ENCODE measurements around the gene CSNK2A2.

The CSNK2A2 gene

DNA sequence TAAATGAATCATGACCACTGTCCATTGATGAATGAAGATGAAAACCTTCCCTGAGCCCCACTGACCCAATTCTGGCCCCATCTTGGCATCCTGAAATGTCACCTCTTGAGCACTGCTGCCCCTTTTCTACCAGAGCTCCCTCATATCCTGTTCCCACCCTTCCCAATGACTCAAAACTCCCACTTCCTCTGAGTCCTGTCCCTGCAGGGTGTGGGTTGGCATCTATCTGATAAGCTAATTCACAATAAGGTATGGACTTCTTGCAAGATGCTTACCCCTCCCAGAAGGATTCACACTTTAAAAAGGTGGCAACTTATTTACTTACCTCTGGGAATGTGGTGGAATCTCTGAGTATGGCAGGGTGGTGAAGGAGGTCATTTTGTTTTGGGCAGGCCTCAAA is 13.3 kb upstream of the CSNK2A2 start:
- no peak for DNase-seq
- H3K9me3 ChIP-seq, result no peaks in the 10 kb centered on the region
- H3K27ac ChIP-seq, result no peak overlapping the region
- H3K4me3 ChIP-seq, result no peak overlapping the region
- H3K36me3 ChIP-seq, result no peaks in the 10 kb centered on the region
- TF ChIP-seq, protein P1, sequence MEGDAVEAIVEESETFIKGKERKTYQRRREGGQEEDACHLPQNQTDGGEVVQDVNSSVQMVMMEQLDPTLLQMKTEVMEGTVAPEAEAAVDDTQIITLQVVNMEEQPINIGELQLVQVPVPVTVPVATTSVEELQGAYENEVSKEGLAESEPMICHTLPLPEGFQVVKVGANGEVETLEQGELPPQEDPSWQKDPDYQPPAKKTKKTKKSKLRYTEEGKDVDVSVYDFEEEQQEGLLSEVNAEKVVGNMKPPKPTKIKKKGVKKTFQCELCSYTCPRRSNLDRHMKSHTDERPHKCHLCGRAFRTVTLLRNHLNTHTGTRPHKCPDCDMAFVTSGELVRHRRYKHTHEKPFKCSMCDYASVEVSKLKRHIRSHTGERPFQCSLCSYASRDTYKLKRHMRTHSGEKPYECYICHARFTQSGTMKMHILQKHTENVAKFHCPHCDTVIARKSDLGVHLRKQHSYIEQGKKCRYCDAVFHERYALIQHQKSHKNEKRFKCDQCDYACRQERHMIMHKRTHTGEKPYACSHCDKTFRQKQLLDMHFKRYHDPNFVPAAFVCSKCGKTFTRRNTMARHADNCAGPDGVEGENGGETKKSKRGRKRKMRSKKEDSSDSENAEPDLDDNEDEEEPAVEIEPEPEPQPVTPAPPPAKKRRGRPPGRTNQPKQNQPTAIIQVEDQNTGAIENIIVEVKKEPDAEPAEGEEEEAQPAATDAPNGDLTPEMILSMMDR (IDR thresholded peaks at IDR 0.05), result no peak
- no peaks in the 10 kb centered on the region for H3K4me1 ChIP-seq
- intact Hi-C loops (cut with DNase I; ENCODE audit: low total_unique reads), result no loop called here
- H3K27me3 ChIP-seq, result peaks cover 0 to 8% of the 10 kb centered on the region in 2 donors

DNA sequence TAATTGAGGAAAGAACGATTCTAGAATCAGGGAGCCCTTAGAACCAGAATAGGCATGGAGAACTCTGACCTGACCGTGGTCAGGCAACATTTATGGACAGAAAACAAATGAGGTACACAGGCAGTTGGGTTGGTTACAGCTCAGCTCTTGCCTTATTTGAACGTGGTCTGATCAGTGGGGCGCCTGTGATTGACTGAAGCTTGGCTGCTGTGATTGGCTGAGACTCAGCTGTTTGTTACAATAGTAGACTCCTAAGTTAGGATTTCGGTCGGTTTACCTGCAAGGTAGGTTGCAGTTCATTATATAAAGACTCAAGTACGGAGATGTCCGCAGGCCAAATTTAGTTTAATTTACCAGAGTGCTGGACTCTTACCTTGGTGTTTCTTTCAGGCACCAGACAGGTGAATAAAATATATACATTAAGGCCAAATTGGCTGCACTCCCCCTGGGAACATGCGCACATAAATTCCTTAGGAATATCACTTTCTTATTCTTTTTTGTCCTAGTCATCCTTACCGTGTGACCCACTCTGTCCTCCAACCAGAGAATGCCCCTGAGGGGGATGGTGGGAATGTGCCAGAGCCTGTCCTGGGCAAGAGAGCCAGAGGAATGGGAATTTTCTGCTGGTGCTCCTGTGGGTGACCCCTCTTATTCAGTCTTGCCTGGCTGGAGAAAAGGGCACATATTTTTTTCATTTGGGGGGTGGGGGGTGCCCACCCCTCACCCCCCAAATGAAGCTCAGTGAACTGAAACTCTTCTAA is 7.5 kb upstream of the CSNK2A2 start:
- Histone ChIP-seq H3K4me1 (no peaks in the 10 kb centered on the region), H3K27ac (no peak overlapping the region), H3K9me3 (no peaks in the 10 kb centered on the region), H3K36me3 (no peaks in the 10 kb centered on the region), H3K27me3 (peaks cover 0 to 26% of the 10 kb centered on the region in 2 donors), H3K4me3 (no peak overlapping the region)
- no peak for DNase-seq
- TF ChIP-seq, protein P1 (IDR thresholded peaks at IDR 0.05), result no peak
- intact Hi-C loops (cut with DNase I; ENCODE audit: low total_unique reads), result no loop called here

DNA sequence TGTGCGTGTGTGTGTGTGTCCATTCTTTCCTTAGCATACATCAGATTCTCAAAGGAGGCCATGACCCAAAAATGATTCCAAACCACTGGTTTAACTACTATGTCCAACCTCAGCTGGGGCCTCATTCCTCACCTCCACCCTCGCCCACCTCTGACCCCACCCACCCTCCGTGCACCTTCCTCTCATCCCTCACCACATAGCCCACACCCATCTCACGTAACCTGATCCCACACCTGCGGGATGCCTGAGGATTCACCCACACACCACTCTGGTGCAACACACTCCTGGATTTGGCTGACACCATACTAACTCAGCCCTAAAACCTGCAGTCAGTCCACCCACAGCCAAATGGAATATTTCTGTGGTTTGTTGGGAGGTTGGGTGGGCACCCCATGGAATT is 3.3 kb upstream of the CSNK2A2 start:
- TF ChIP-seq, protein P1 (IDR thresholded peaks at IDR 0.05), result no peak
- intact Hi-C loops (cut with DNase I; ENCODE audit: low total_unique reads), result no loop called here

DNA sequence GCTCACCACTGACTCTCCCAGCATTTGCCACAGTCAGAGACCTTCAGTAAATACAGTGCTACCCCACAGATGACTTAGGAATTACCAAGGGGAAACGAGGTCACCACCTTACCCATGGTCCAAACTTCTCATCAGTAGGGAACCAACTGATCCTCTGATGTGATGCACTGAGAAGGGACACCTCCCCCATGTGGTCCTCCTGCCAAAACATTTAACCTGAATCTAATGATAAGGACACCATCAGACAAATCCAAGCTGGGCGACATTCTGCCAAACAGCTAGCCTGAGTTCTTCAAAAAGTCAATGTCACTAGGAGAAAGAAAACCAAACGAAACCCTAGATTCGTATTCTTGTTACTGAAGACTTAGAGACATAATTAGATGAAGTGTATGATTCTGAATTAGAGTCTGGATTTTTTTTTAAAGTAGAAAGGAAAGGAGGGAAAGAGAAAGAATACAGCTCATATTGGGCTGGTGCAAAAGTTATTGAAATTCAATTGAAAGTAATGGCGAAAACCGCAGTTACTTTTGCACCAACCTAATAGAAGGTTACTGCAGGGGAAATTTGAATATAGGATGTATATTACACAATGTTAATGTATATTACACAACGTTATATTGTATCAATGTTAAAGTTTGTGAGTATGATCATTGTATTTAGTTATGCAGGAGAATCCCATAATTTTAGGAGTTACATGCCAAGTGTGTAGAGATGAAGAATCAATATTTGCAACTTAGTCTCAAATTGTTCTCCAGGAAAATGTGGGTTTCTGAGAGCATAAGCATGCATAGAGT is 2.3 kb upstream of the CSNK2A2 start:
- Histone ChIP-seq H3K4me3 (no peak overlapping the region), H3K9me3 (no peaks in the 10 kb centered on the region), H3K36me3 (peaks cover 0 to 13% (median 0%) of the 10 kb centered on the region in 3 donors), H3K27me3 (peaks cover 0 to 21% of the 10 kb centered on the region in 2 donors), H3K27ac (no peak overlapping the region), H3K4me1 (peaks cover 3 to 24% (median 16%) of the 10 kb centered on the region in 4 donors)
- no peak for DNase-seq
- TF ChIP-seq, protein P1 (IDR thresholded peaks at IDR 0.05), result no peak
- intact Hi-C loops (cut with DNase I; ENCODE audit: low total_unique reads), result no loop called here

More for the DNA sequence above, 3.3 kb upstream of the CSNK2A2 start:
- DNase-seq, result no peak
- Histone ChIP-seq H3K36me3 (peaks cover 0 to 4% (median 0%) of the 10 kb centered on the region in 3 donors), H3K4me3 (no peak overlapping the region), H3K9me3 (no peaks in the 10 kb centered on the region), H3K27me3 (peaks cover 0 to 21% of the 10 kb centered on the region in 2 donors), H3K27ac (no peak overlapping the region), H3K4me1 (peaks cover 3 to 19% (median 13%) of the 10 kb centered on the region in 4 donors)

DNA sequence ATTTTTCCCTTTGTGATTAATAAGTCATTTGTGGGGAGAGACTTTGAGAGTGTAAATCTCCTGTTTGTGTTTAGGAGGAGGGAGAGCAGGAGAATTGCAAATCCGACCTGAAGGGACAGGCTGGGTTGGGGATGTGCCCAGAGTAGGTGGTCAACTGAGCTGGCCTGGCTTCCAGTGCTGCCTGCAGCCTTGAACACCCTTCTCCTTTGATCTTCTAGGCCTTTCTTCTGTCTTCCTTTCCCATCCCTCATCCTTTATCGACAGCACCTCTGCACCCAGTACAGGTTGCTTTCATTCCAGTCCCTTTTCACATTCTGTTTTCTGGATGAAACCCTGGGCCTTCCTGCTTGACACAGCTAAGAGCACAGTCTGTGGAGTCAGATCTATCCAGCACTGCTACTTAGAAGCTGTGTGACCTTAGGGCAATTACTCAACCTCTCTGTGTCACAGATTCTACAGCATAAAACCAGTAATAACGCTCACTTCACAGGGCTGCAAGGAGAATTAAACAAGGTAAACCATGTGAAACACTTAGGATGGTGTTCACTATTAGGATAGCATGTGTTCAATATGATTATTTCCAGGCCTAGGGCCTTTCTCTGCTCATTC is 1.0 kb upstream of the CSNK2A2 start:
- peak overlapping the region in 1 of 2 donors; percentile 63 for H3K4me3 ChIP-seq
- peaks cover 3 to 24% (median 16%) of the 10 kb centered on the region in 4 donors for H3K4me1 ChIP-seq
- H3K36me3 ChIP-seq, result peaks cover 0 to 19% (median 0%) of the 10 kb centered on the region in 3 donors
- H3K9me3 ChIP-seq, result no peaks in the 10 kb centered on the region
- H3K27ac ChIP-seq, result no peak overlapping the region
- TF ChIP-seq, protein P1 (IDR thresholded peaks at IDR 0.05), result no peak
- intact Hi-C loops (cut with DNase I; ENCODE audit: low total_unique reads), result loop anchor here (5.0 to 10.0 kb wide), 2 partner anchors 177 to 1094 kb away; no protein-coding TSS in a partner anchor
- no peak for DNase-seq
- peaks cover 0 to 19% of the 10 kb centered on the region in 2 donors for H3K27me3 ChIP-seq

Measured in tibial artery (tissue), 4 donors.